SU-DHL-6 (cell line): ENCODE data around the gene PDE6G.

Experiments
- H2AFZ ChIP-seq: fragments of 200-600 bp; sonication (generic); 2 replicates; pipeline ENCODE4 v1.6.1; 2014; ENCODE audit warnings: low read depth, mild to moderate bottlenecking, moderate library complexity, mixed read lengths, antibody characterized with exemption, low read length; ENCODE audit not compliant: severe bottlenecking
- H3F3A ChIP-seq: fragments of 200-600 bp; shearing (Covaris generic); 2 replicates; pipeline ENCODE4 v1.6.0; 2016; ENCODE audit warnings: antibody characterized with exemption, mild to moderate bottlenecking; ENCODE audit not compliant: insufficient read depth
- H3K27ac ChIP-seq: fragments of 200-600 bp; sonication (generic); 2 replicates; pipeline ENCODE4 v1.5.1; 2016; ENCODE audit warnings: low read depth, mild to moderate bottlenecking, low read length, moderate library complexity, mixed read lengths
- H3K27me3 ChIP-seq: fragments of 200-600 bp; sonication (generic), shearing (Covaris generic); 2 replicates; pipeline ENCODE4 v1.6.0; 2014; ENCODE audit warnings: mild to moderate bottlenecking, low read length
- H3K36me3 ChIP-seq: fragments of 200-600 bp; sonication (generic); 2 replicates; pipeline ENCODE4 v1.6.1; 2014; ENCODE audit warnings: mild to moderate bottlenecking, low read length, mixed read lengths
- H3K4me2 ChIP-seq: fragments of 300-600, 200-600 bp; shearing (Covaris generic), sonication (generic); 2 replicates; pipeline ENCODE4 v1.6.0; 2014; ENCODE audit warnings: low read length, low read depth, mild to moderate bottlenecking; ENCODE audit not compliant: poor library complexity, severe bottlenecking
- H3K4me3 ChIP-seq: fragments of 200-600 bp; sonication (generic); 2 replicates; pipeline ENCODE4 v1.5.1; 2014; ENCODE audit warnings: antibody characterized with exemption, low read length, mild to moderate bottlenecking, mixed read lengths; ENCODE audit not compliant: insufficient read depth, poor library complexity, severe bottlenecking
- H3K79me2 ChIP-seq: fragments of 200-600 bp; sonication (generic); 2 replicates; pipeline ENCODE4 v1.6.1; 2014; ENCODE audit warnings: mild to moderate bottlenecking, low read length, moderate library complexity; ENCODE audit not compliant: insufficient read depth
- H3K9ac ChIP-seq: fragments of 200-600 bp; sonication (generic); 2 replicates; pipeline ENCODE4 v1.7.0; 2014; ENCODE audit warnings: mild to moderate bottlenecking, low read length
- H3K9me2 ChIP-seq: fragments of 200-600 bp; sonication (generic); replicated peaks from 2 replicates; pipeline ENCODE4 v1.6.1; 2014; ENCODE audit warnings: low read length; ENCODE audit not compliant: insufficient read depth
- H3K9me3 ChIP-seq: fragments of 200-600 bp; sonication (generic); 2 replicates; pipeline ENCODE4 v1.6.1; 2014; ENCODE audit warnings: low read length, mixed read lengths; ENCODE audit not compliant: insufficient read depth
- H4K20me1 ChIP-seq: fragments of 200-600 bp; sonication (generic); 2 replicates; pipeline ENCODE4 v1.6.1; 2014; ENCODE audit warnings: low read depth, mild to moderate bottlenecking, antibody characterized with exemption, low read length, moderate library complexity, mixed read lengths
- CTCF ChIP-seq: fragments of 200-600 bp; sonication (generic); IDR thresholded peaks from one replicate; pipeline ENCODE4 v1.5.1; 2017; ENCODE audit warnings: antibody characterized with exemption, mild to moderate bottlenecking, low read length, moderate library complexity; ENCODE audit not compliant: insufficient read depth, poor library complexity, severe bottlenecking
- EZH2phosphoT487 ChIP-seq: fragments of 200-600 bp; sonication (generic), shearing (Covaris generic); conservative IDR thresholded peaks from 2 replicates; pipeline ENCODE4 v1.6.1; 2018; ENCODE audit warnings: mild to moderate bottlenecking, antibody characterized with exemption, low read length, moderate library complexity, mixed read lengths

The PDE6G gene

GRCh38 chr17:81688616-81689015 lies 32.3 kb upstream of the PDE6G start:
- Histone ChIP-seq H2AFZ (no peak overlapping the region), H3K9me2 (no peaks in the 10 kb centered on the region), H4K20me1 (no peaks in the 10 kb centered on the region), H3K27me3 (no peaks in the 10 kb centered on the region), H3K9ac (no peak overlapping the region), H3K27ac (no peak overlapping the region), H3K9me3 (no peaks in the 10 kb centered on the region), H3K4me2 (no peak overlapping the region), H3K36me3 (no peaks in the 10 kb centered on the region), H3K4me3 (no peak overlapping the region), H3F3A (no peaks in the 10 kb centered on the region), H3K79me2 (peaks cover 28% of the 10 kb centered on the region)
- no peak for TF ChIP-seq EZH2phosphoT487
- no peak for TF ChIP-seq CTCF

- H3K4me3 ChIP-seq = no peak overlapping the region
- H3F3A ChIP-seq = no peaks in the 10 kb centered on the region
- H2AFZ ChIP-seq = no peak overlapping the region
- H3K9ac ChIP-seq = no peak overlapping the region
- no peaks in the 10 kb centered on the region for H3K36me3 ChIP-seq
- H4K20me1 ChIP-seq = no peaks in the 10 kb centered on the region
- no peaks in the 10 kb centered on the region for H3K27me3 ChIP-seq
- H3K27ac ChIP-seq = no peak overlapping the region
- H3K9me2 ChIP-seq = no peaks in the 10 kb centered on the region
- H3K4me2 ChIP-seq = no peak overlapping the region
- peaks cover 33% of the 10 kb centered on the region for H3K79me2 ChIP-seq
- no peaks in the 10 kb centered on the region for H3K9me3 ChIP-seq
- TF ChIP-seq EZH2phosphoT487 (no peak), CTCF (no peak)
These were observed 31.6 kb upstream of the PDE6G start for GRCh38 chr17:81687770-81688541.

DNA sequence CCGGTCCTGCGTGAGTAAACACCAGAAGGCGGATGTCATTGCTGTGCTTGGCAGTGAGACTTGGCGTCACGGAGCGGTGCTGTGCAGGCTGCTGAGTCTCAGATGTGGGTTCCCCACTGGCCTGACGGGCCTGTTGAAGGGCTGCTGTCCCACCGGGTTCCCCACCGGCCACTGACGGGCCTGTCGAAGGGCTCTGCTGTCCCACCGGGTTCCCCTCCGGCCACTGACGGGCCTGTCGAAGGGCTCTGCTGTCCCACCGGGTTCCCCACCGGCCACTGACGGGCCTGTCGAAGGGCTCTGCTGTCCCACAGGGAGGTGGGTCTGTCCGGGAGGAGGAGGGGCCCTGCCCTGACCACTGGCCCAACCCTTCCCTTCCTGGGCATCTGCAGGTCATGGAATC lies 30.3 kb upstream of the PDE6G start:
- no peaks in the 10 kb centered on the region for H3F3A ChIP-seq
- H3K4me2 ChIP-seq = no peak overlapping the region
- TF ChIP-seq EZH2phosphoT487 = no peak
- H3K9ac ChIP-seq = no peak overlapping the region
- no peak overlapping the region for H3K4me3 ChIP-seq
- H2AFZ ChIP-seq = no peak overlapping the region
- peaks cover 47% of the 10 kb centered on the region for H3K79me2 ChIP-seq
- H4K20me1 ChIP-seq = no peaks in the 10 kb centered on the region
- no peaks in the 10 kb centered on the region for H3K9me2 ChIP-seq
- H3K36me3 ChIP-seq = no peaks in the 10 kb centered on the region
- H3K9me3 ChIP-seq = no peaks in the 10 kb centered on the region
- no peaks in the 10 kb centered on the region for H3K27me3 ChIP-seq
- H3K27ac ChIP-seq = no peak overlapping the region

- H2AFZ ChIP-seq = no peak overlapping the region
- no peaks in the 10 kb centered on the region for H3K9me2 ChIP-seq
- H4K20me1 ChIP-seq = no peaks in the 10 kb centered on the region
- peak overlapping the region; percentile 84 for H3K4me3 ChIP-seq
- no peaks in the 10 kb centered on the region for H3K27me3 ChIP-seq
- no peaks in the 10 kb centered on the region for H3K36me3 ChIP-seq
- H3K9me3 ChIP-seq = no peaks in the 10 kb centered on the region
- H3K4me2 ChIP-seq = peak overlapping the region; percentile 76
- peak overlapping the region; percentile 86 for H3K9ac ChIP-seq
- H3F3A ChIP-seq = no peaks in the 10 kb centered on the region
- peaks cover 49% of the 10 kb centered on the region for H3K79me2 ChIP-seq
- no peak overlapping the region for H3K27ac ChIP-seq
- no peak for TF ChIP-seq EZH2phosphoT487
- TF ChIP-seq CTCF = no peak
These were observed 28.8 kb upstream of the PDE6G start for GRCh38 chr17:81685108-81685507.
